SK-N-MC (cell line): ENCODE data around the gene ACTA1.

ENCODE experiments used
- EZH2 ChIP-seq: fragments of 200-600 bp; sonication (generic); IDR thresholded peaks from one replicate; pipeline ENCODE4 v1.6.1; 2017; ENCODE audit warnings: antibody characterized with exemption
- FOXP2 ChIP-seq: optimal IDR thresholded peaks from 2 replicates; pipeline ENCODE3; 2011; ENCODE audit warnings: mild to moderate bottlenecking, moderate library complexity; ENCODE audit not compliant: insufficient read depth; ENCODE audit errors: extremely low read length, control extremely low read depth
- POLR2AphosphoS5 ChIP-seq: IDR thresholded peaks from 2 replicates; pipeline ENCODE4 v1.6.1; 2012; ENCODE audit warnings: mild to moderate bottlenecking, low read depth, low read length, borderline replicate concordance

GRCh38 chr1:229384822-229385221, 49.1 kb downstream of the ACTA1 start:
- TF ChIP-seq EZH2 (no peak), POLR2AphosphoS5 (no peak), FOXP2 (no peak)
